MG63 (cell line): ENCODE measurements around the gene CCDC90B. TPM values are rescaled to one million over a fixed set of nuclear protein-coding genes. Genes with fewer than 3 reads are reported as not detected.
"Not testable (repeated sequence)": the region's sequence is repeated elsewhere in the genome, so short reads cannot be mapped to it uniquely, and the experiment has no call there.

Experiments used
- DNase-seq: peaks from one replicate; pipeline ENCODE4 v3.0.0-alpha.2; 2020
- H3K27me3 ChIP-seq: fragments of 250-450 bp; sonication (Bioruptor Pico); 2 replicates; pipeline ENCODE4 v1.5.1; 2020; ENCODE audit warnings: mild to moderate bottlenecking, moderate library complexity
- H3K36me3 ChIP-seq: fragments of 250-450 bp; sonication (Bioruptor Pico); 2 replicates; pipeline ENCODE4 v1.5.1; 2020; ENCODE audit warnings: mild to moderate bottlenecking, moderate library complexity
- H3K4me3 ChIP-seq: fragments of 250-450 bp; sonication (Bioruptor Pico); 2 replicates; pipeline ENCODE4 v1.5.1; 2020; ENCODE audit warnings: mild to moderate bottlenecking, moderate library complexity
- H3K9me3 ChIP-seq: fragments of 250-450 bp; sonication (Bioruptor Pico); 2 replicates; pipeline ENCODE4 v1.5.1; 2020; ENCODE audit warnings: mild to moderate bottlenecking, moderate library complexity
- total RNA-seq: library from RNA; depleted of rRNA; stranded (reverse); fragments of >200 nt; shearing (Covaris generic); gene quantifications from 2 replicates; pipeline ENCODE4 v1.2.3, GENCODE V29; 2014; ENCODE audit warnings: low replicate concordance

CCDC90B gene
- total RNA-seq, 1 experiment from 2014 or later: 16.8 TPM

DNA sequence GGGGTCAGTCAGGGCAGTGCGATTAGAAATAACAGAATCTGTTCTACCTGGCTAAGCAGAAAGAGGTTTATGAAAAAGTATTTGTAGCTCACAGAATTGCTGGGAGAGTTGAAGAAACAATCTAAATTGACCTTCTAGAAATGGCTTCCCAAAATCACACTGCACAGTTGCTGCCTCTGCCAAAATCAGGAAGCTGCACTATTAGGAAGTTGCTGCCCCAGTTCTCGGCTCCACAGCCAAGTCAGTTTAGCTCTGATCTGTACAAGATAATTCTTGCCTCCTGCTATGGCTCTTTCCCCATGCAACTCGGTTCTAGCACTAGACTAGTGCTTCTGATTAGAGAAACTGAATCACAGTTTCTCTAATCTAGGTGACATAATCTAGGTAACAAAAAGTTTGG, 16.0 kb upstream of the CCDC90B start:
- no peak for DNase-seq

DNA sequence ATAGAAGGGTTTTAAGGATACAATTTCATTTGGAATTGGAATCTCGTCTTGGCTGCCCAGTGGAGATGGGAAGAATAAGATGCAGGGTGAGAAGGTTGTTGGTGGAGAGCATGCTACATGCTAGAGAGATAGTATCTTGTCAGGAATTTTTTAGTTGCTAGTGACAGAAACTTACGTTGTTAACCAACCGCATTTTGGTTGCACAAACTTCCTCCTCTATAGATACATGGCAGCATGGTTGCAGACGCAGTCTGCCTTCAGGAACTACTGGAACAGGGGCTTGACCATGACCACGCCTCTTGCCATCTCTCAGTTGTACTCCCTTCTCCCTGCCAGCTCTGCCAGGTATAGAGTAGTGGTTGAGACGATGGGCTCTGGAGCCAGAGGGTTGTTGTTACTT, 13.5 kb upstream of the CCDC90B start:
- no peak overlapping the region for H3K4me3 ChIP-seq

More for the DNA sequence above, 16.0 kb upstream of the CCDC90B start:
- H3K9me3 ChIP-seq: no peaks in the 10 kb centered on the region
- H3K36me3 ChIP-seq: no peaks in the 10 kb centered on the region
- no peak overlapping the region for H3K4me3 ChIP-seq
- H3K27me3 ChIP-seq: no peaks in the 10 kb centered on the region

GRCh38 chr11:83294208-83294607, 8.0 kb upstream of the CCDC90B start:
- H3K27me3 ChIP-seq: no peaks in the 10 kb centered on the region
- H3K9me3 ChIP-seq: no peaks in the 10 kb centered on the region
- H3K36me3 ChIP-seq: no peaks in the 10 kb centered on the region
- DNase-seq: no peak
- H3K4me3 ChIP-seq: no peak overlapping the region

More for the DNA sequence above, 13.5 kb upstream of the CCDC90B start:
- Histone ChIP-seq H3K9me3 (no peaks in the 10 kb centered on the region), H3K27me3 (no peaks in the 10 kb centered on the region), H3K36me3 (no peaks in the 10 kb centered on the region)
- no peak for DNase-seq

DNA sequence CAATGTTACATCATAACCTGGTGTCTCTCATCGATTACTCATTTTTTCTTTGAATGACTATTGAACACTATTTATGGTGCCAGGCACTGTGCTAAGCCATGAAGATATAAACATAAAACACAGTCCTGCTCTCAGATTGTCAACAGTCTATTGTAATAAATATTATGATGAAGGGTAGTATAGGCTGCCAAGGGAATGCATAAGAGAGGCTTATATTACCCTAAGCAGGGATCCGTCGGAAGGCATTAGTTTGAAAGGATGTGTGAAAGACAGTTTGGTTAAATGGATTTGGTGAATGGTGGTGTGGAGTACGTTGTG, 7.2 kb upstream of the CCDC90B start:
- no peaks in the 10 kb centered on the region for H3K36me3 ChIP-seq
- no peaks in the 10 kb centered on the region for H3K9me3 ChIP-seq

DNA sequence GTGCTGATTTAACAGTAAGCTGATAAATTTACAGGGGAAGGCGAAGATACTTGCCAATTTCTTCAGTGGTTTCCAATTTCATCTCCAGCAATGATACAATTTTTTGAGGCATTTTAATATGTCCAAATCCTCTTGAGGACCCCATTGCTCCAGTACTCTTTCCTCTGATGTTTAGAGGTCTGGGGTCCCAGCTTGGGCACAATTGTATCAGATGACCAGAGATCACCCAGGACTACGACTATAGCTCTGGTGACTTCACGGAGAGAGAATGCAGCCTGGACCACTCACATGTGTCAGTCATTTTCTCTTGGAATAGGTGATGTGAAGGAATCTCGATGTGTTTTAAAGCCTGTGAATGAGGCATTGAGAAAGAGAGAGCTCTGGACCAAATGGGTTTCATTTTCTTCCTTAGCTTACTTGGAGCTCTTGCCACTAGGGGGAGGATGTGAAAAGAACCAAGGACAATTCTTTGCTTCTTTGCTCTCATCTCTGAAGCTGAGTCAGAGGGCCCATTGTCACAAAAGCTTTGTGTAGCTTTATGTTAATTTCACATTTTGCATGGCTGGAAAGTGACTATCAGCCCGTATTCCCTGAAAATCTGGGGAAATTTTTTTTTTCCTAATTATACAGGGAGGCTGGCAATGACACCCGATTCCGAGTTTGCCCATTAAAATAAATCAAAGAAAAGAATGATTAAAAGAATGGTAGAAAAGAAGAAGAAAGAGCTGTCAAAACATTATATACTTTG, 6.7 kb upstream of the CCDC90B start:
- Histone ChIP-seq H3K9me3 (no peaks in the 10 kb centered on the region), H3K4me3 (no peak overlapping the region), H3K27me3 (no peaks in the 10 kb centered on the region), H3K36me3 (no peaks in the 10 kb centered on the region)
- DNase-seq: peak; percentile 14

More for the DNA sequence above, 7.2 kb upstream of the CCDC90B start:
- H3K27me3 ChIP-seq: no peaks in the 10 kb centered on the region
- DNase-seq: no peak
- no peak overlapping the region for H3K4me3 ChIP-seq

GRCh38 chr11:83287631-83288030, 1.5 kb upstream of the CCDC90B start:
- Histone ChIP-seq H3K4me3 (no peak overlapping the region), H3K36me3 (peaks cover 6% of the 10 kb centered on the region; the same call in 1 of the 2 replicates), H3K9me3 (no peaks in the 10 kb centered on the region), H3K27me3 (no peaks in the 10 kb centered on the region)
- no peak for DNase-seq

- Histone ChIP-seq H3K27me3 (no peaks in the 10 kb centered on the region), H3K9me3 (no peaks in the 10 kb centered on the region), H3K36me3 (peaks cover 6% of the 10 kb centered on the region; the same call in 1 of the 2 replicates), H3K4me3 (peak overlapping the region; percentile 78)
- no peak for DNase-seq
These were observed 906 bp downstream of the CCDC90B start for GRCh38 chr11:83285151-83285770.

GRCh38 chr11:83284501-83285150, 1.5 kb downstream of the CCDC90B start:
- H3K27me3 ChIP-seq: no peaks in the 10 kb centered on the region
- no peak for DNase-seq

GRCh38 chr11:83282084-83282716, 4.0 kb downstream of the CCDC90B start:
- no peak overlapping the region for H3K4me3 ChIP-seq
- H3K9me3 ChIP-seq: no peaks in the 10 kb centered on the region
- DNase-seq: no peak
- H3K36me3 ChIP-seq: peaks cover 12% of the 10 kb centered on the region; the same call in 1 of the 2 replicates
- no peaks in the 10 kb centered on the region for H3K27me3 ChIP-seq

More at GRCh38 chr11:83284501-83285150, 1.5 kb downstream of the CCDC90B start:
- Histone ChIP-seq H3K9me3 (no peaks in the 10 kb centered on the region), H3K36me3 (peaks cover 9% of the 10 kb centered on the region; the same call in 1 of the 2 replicates), H3K4me3 (peak overlapping the region; percentile 78)

- Histone ChIP-seq H3K4me3 (no peak overlapping the region), H3K9me3 (no peaks in the 10 kb centered on the region), H3K36me3 (peaks cover 21% of the 10 kb centered on the region; the same call in 1 of the 2 replicates), H3K27me3 (no peaks in the 10 kb centered on the region)
- DNase-seq: no peak
These were observed 5.9 kb downstream of the CCDC90B start for GRCh38 chr11:83280256-83280655.

DNA sequence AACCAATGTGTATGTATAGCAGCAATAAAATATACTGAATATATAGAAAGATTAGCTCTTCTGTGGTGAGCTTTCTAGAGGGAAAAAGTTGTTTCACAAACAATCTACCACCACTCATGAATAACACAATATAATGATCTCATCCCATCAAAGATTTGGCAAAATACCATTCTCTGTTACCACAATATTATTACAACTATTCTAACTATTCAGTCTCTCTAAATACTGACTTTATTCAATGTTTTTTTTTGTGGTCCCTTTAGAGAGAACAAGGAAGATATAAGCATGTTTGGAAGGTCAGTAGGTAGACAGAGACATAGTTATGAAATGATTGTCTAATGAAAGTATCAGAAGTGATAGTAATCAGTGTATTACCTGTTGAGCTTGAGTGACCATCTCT, 7.8 kb downstream of the CCDC90B start:
- H3K4me3 ChIP-seq: no peak overlapping the region
- no peaks in the 10 kb centered on the region for H3K9me3 ChIP-seq
- H3K36me3 ChIP-seq: peaks cover 24% of the 10 kb centered on the region
- DNase-seq: no peak
- no peaks in the 10 kb centered on the region for H3K27me3 ChIP-seq

DNA sequence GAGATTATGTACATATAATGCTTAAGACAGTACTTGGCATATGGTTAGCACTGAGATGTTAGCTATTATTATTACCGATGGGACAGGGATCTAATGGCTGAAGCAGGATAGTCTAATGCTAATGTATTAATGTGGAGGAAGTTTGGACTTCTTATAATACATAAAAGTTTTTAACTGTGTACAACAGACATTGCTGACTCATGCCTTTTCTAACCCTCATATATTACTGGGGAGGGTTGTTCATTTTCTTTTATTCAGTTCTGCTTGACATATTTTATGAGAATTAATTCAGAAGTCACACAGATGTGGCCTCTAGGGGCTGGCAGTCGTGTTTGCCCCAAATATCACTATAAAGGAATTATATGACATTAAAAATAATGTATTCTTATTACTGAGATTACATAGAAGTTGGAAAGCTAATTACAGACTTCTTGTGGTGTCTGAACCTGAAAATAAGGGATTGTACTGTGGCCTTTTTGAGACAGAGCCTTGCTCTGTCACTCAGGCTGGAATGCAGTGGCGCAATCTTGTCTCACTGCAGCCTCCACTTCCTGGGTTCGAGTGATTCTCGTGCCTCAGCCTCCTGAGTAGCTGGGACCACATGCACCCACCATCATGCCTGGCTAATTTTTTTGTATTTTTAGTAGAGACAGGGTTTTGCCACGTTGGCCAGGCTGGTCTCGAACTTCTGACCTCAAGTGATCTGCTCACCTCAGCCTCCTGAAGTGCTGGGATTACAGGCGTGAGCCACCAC, 10.1 kb downstream of the CCDC90B start:
- DNase-seq: no peak
- Histone ChIP-seq H3K27me3 (no peaks in the 10 kb centered on the region), H3K9me3 (no peaks in the 10 kb centered on the region), H3K36me3 (peaks cover 39% of the 10 kb centered on the region), H3K4me3 (no peak overlapping the region)

- DNase-seq: no peak
- Histone ChIP-seq H3K36me3 (peaks cover 39% of the 10 kb centered on the region), H3K9me3 (no peaks in the 10 kb centered on the region), H3K4me3 (no peak overlapping the region), H3K27me3 (no peaks in the 10 kb centered on the region)
These were observed 13.5 kb downstream of the CCDC90B start for GRCh38 chr11:83272627-83273026.

- H3K4me3 ChIP-seq, H3K9me3 ChIP-seq, DNase-seq, H3K27me3 ChIP-seq: not testable (repeated sequence)
- H3K36me3 ChIP-seq: peaks cover 35% of the 10 kb centered on the region
These were observed 14.4 kb downstream of the CCDC90B start for GRCh38 chr11:83271734-83272133.

- H3K36me3 ChIP-seq: peaks cover 31% of the 10 kb centered on the region
- not testable (repeated sequence) for H3K4me3 ChIP-seq, H3K27me3 ChIP-seq, H3K9me3 ChIP-seq, DNase-seq
These were observed 17.1 kb downstream of the CCDC90B start for GRCh38 chr11:83269080-83269479.

DNA sequence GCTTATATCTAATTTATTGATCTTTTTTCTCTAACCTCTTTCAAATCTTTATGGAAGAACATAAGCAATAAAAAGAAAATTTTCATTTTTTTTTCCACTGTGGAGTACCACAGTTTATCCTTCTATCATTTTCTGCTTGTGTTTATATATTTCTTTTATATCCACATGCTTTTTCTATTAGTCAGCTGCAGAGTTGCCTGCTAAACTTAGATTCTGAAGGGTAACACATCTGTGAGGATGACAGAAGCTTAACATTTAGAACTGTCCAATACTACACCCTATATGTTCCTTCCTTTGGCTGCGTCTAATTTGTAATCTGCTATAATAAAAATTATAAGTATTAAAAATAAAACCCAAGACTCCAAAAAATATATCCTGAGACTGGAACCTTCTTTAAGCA, 20.8 kb downstream of the CCDC90B start:
- Histone ChIP-seq H3K36me3 (peaks cover 19% of the 10 kb centered on the region), H3K27me3 (no peaks in the 10 kb centered on the region), H3K9me3 (no peaks in the 10 kb centered on the region), H3K4me3 (no peak overlapping the region)
- DNase-seq: no peak
